GM21526 (cell line): Measurements from ENCODE around the gene SCNN1A.

Source experiments
- ATAC-seq: cut with Tn5 transposase; IDR thresholded peaks from one replicate; pipeline ENCODE4 v1.9.1; 2021; ENCODE audit warnings: moderate library complexity; ENCODE audit not compliant: unreplicated experiment, low FRiP score

The SCNN1A gene

GRCh38 chr12:6384499-6385436 lies 9.4 kb upstream of the SCNN1A start:
- no peak for ATAC-seq

- ATAC-seq: no peak
Measured at GRCh38 chr12:6383572-6384498, 8.5 kb upstream of the SCNN1A start, which contains the start of gene LTBR. Gene LTBR, plus strand, starts transcription at chr12:6384162. Its CDS starts 197 bp downstream, at chr12:6384359.

GRCh38 chr12:6382982-6383381 lies 7.6 kb upstream of the SCNN1A start:
- ATAC-seq: no peak

GRCh38 chr12:6382371-6382770 lies 7.0 kb upstream of the SCNN1A start:
- no peak for ATAC-seq

- no peak for ATAC-seq
Measured at GRCh38 chr12:6380141-6381121, 5.1 kb upstream of the SCNN1A start.

GRCh38 chr12:6378709-6379472 lies 3.5 kb upstream of the SCNN1A start:
- no peak for ATAC-seq

GRCh38 chr12:6377667-6377994 lies 2.3 kb upstream of the SCNN1A start:
- ATAC-seq: no peak

GRCh38 chr12:6376870-6377666 lies 1.7 kb upstream of the SCNN1A start:
- ATAC-seq: no peak

- no peak for ATAC-seq
Measured at GRCh38 chr12:6376079-6376869, 911 bp upstream of the SCNN1A start.

GRCh38 chr12:6374786-6375160 lies 590 bp downstream of the SCNN1A start:
- ATAC-seq: no peak

- ATAC-seq: no peak
Measured at GRCh38 chr12:6374028-6374785, 1.2 kb downstream of the SCNN1A start.

- no peak for ATAC-seq
Measured at GRCh38 chr12:6373022-6373787, 2.2 kb downstream of the SCNN1A start.

- ATAC-seq: no peak
Measured at GRCh38 chr12:6372403-6373003, 2.9 kb downstream of the SCNN1A start.

- no peak for ATAC-seq
Measured at GRCh38 chr12:6370994-6371754, 4.2 kb downstream of the SCNN1A start.

GRCh38 chr12:6370576-6370935 lies 4.8 kb downstream of the SCNN1A start:
- ATAC-seq: no peak
